Neural cell (in vitro differentiated cells): ENCODE data around the gene CPB2.

Experiments used
- EP300 ChIP-seq: fragments of 450-650 bp; conservative IDR thresholded peaks from 2 replicates; pipeline ENCODE4 v1.6.1; 2014; ENCODE audit warnings: antibody characterized with exemption, mild to moderate bottlenecking, moderate library complexity; ENCODE audit not compliant: poor library complexity, severe bottlenecking
- EZH2 ChIP-seq: fragments of 200-600, 300-800 bp; shearing (Covaris generic), sonication (generic); IDR thresholded peaks from 2 replicates; pipeline ENCODE4 v1.6.1; 2014; ENCODE audit warnings: antibody characterized with exemption, low read length, borderline replicate concordance, mild to moderate bottlenecking; ENCODE audit not compliant: insufficient read depth, poor library complexity, severe bottlenecking
- POLR2AphosphoS5 ChIP-seq: IDR thresholded peaks from 2 replicates; pipeline ENCODE4 v1.6.1; 2012
- RAD21 ChIP-seq: fragments of 450-650 bp; conservative IDR thresholded peaks from 2 replicates; pipeline ENCODE4 v1.6.1; 2014; ENCODE audit warnings: antibody characterized with exemption, mild to moderate bottlenecking, moderate library complexity
- TAF1 ChIP-seq: IDR thresholded peaks from 2 replicates; pipeline ENCODE4 v1.6.1; 2012; ENCODE audit warnings: low read depth
- TF ChIP-seq, protein P1 (sequence below): fragments of 450-650 bp; IDR thresholded peaks from 2 replicates; pipeline ENCODE4 v1.5.1; 2014; ENCODE audit warnings: antibody characterized with exemption, mild to moderate bottlenecking, moderate library complexity; ENCODE audit not compliant: poor library complexity, severe bottlenecking
- TF ChIP-seq, protein P2 (sequence below): IDR thresholded peaks from 2 replicates; pipeline ENCODE4 v1.6.1; 2012; ENCODE audit warnings: borderline replicate concordance

DNA sequence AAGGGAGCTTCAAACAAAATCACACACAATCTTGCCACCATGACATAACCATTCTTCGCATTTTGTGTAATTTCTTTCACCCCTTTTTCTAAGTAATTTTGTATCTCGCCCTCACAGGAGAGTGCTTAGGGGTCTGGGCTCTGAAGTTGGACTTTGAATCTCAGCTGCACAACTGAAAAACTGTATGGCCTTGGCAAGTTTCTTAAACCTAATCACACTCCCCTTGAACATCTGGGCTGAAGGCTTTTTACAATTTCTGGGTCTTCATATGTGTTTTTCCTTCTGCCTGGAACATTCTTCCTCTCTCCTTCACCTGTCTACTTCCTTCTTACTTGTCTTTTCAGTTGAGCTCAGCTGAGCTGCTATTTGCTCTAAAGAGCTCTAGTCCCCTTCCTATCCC is 24.3 kb upstream of the CPB2 start:
- TF ChIP-seq POLR2AphosphoS5: no peak
- TF ChIP-seq, protein P1, sequence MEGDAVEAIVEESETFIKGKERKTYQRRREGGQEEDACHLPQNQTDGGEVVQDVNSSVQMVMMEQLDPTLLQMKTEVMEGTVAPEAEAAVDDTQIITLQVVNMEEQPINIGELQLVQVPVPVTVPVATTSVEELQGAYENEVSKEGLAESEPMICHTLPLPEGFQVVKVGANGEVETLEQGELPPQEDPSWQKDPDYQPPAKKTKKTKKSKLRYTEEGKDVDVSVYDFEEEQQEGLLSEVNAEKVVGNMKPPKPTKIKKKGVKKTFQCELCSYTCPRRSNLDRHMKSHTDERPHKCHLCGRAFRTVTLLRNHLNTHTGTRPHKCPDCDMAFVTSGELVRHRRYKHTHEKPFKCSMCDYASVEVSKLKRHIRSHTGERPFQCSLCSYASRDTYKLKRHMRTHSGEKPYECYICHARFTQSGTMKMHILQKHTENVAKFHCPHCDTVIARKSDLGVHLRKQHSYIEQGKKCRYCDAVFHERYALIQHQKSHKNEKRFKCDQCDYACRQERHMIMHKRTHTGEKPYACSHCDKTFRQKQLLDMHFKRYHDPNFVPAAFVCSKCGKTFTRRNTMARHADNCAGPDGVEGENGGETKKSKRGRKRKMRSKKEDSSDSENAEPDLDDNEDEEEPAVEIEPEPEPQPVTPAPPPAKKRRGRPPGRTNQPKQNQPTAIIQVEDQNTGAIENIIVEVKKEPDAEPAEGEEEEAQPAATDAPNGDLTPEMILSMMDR: no peak
- no peak for TF ChIP-seq EP300
- no peak for TF ChIP-seq RAD21
- TF ChIP-seq EZH2: no peak
- TF ChIP-seq, protein P2, sequence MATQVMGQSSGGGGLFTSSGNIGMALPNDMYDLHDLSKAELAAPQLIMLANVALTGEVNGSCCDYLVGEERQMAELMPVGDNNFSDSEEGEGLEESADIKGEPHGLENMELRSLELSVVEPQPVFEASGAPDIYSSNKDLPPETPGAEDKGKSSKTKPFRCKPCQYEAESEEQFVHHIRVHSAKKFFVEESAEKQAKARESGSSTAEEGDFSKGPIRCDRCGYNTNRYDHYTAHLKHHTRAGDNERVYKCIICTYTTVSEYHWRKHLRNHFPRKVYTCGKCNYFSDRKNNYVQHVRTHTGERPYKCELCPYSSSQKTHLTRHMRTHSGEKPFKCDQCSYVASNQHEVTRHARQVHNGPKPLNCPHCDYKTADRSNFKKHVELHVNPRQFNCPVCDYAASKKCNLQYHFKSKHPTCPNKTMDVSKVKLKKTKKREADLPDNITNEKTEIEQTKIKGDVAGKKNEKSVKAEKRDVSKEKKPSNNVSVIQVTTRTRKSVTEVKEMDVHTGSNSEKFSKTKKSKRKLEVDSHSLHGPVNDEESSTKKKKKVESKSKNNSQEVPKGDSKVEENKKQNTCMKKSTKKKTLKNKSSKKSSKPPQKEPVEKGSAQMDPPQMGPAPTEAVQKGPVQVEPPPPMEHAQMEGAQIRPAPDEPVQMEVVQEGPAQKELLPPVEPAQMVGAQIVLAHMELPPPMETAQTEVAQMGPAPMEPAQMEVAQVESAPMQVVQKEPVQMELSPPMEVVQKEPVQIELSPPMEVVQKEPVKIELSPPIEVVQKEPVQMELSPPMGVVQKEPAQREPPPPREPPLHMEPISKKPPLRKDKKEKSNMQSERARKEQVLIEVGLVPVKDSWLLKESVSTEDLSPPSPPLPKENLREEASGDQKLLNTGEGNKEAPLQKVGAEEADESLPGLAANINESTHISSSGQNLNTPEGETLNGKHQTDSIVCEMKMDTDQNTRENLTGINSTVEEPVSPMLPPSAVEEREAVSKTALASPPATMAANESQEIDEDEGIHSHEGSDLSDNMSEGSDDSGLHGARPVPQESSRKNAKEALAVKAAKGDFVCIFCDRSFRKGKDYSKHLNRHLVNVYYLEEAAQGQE: no peak
- TF ChIP-seq TAF1: no peak
